ENCODE data around the gene ITGA8.
"Not testable (repeated sequence)": the region's sequence is repeated elsewhere in the genome, so short reads cannot be mapped to it uniquely, and the experiment has no call there.

ITGA8 gene

GRCh38 chr10:15719899-15720634, at the start of gene ITGA8:
TSS of gene ITGA8 (minus strand) at chr10:15719922. CDS start at chr10:15719771, 151 bp downstream.
- Histone ChIP-seq H3K9ac (ENCODE audit: low read length) (no peak within 1 kb of the TSS), H3K4me1 (ENCODE audit: control insufficient read depth, low read depth, low read length) (no peaks in the 10 kb centered on the region), H3K4me3 (ENCODE audit: low read length) (peak within 1 kb of the TSS; percentile 71), H3K9me3 (ENCODE audit: control insufficient read depth, low read depth, low read length) (no peaks in the 10 kb centered on the region), H3K27ac (ENCODE audit: low read length) (no peak within 1 kb of the TSS), H3K36me3 (ENCODE audit: control insufficient read depth, low read depth, low read length) (no peaks in the 10 kb centered on the region), H3K27me3 (ENCODE audit: control insufficient read depth, insufficient read depth, low read length) (peaks cover 42% of the 10 kb centered on the region)

- H3K9me3 ChIP-seq (ENCODE audit: control insufficient read depth, low read depth, low read length), result no peaks in the 10 kb centered on the region
- no peaks in the 10 kb centered on the region for H3K36me3 ChIP-seq (ENCODE audit: control insufficient read depth, low read depth, low read length)
- H3K27me3 ChIP-seq (ENCODE audit: control insufficient read depth, insufficient read depth, low read length), result no peaks in the 10 kb centered on the region
- no peaks in the 10 kb centered on the region for H3K4me1 ChIP-seq (ENCODE audit: control insufficient read depth, low read depth, low read length)
- no peak overlapping the region for H3K4me3 ChIP-seq (ENCODE audit: low read length)
- no peak overlapping the region for H3K27ac ChIP-seq (ENCODE audit: low read length)
- no peak overlapping the region for H3K9ac ChIP-seq (ENCODE audit: low read length)
Observed at GRCh38 chr10:15764892-15765454, 45.3 kb upstream of the ITGA8 start.

- Histone ChIP-seq H3K4me1 (ENCODE audit: control insufficient read depth, low read depth, low read length) (no peaks in the 10 kb centered on the region), H3K27ac (ENCODE audit: low read length) (no peak overlapping the region), H3K27me3 (ENCODE audit: control insufficient read depth, insufficient read depth, low read length) (no peaks in the 10 kb centered on the region), H3K4me3 (ENCODE audit: low read length) (no peak overlapping the region), H3K9me3 (ENCODE audit: control insufficient read depth, low read depth, low read length) (no peaks in the 10 kb centered on the region), H3K36me3 (ENCODE audit: control insufficient read depth, low read depth, low read length) (no peaks in the 10 kb centered on the region), H3K9ac (ENCODE audit: low read length) (no peak overlapping the region)
Observed at GRCh38 chr10:15763006-15763405, 43.3 kb upstream of the ITGA8 start.

- H3K9me3 ChIP-seq (ENCODE audit: control insufficient read depth, low read depth, low read length); H3K4me1 ChIP-seq (ENCODE audit: control insufficient read depth, low read depth, low read length); H3K36me3 ChIP-seq (ENCODE audit: control insufficient read depth, low read depth, low read length); H3K4me3 ChIP-seq (ENCODE audit: low read length); H3K9ac ChIP-seq (ENCODE audit: low read length); H3K27ac ChIP-seq (ENCODE audit: low read length); H3K27me3 ChIP-seq (ENCODE audit: control insufficient read depth, insufficient read depth, low read length): not testable (repeated sequence)
Observed at GRCh38 chr10:15762239-15762638, 42.5 kb upstream of the ITGA8 start.

GRCh38 chr10:15761224-15761623, 41.5 kb upstream of the ITGA8 start:
- H3K4me1 ChIP-seq (ENCODE audit: control insufficient read depth, low read depth, low read length); H3K4me3 ChIP-seq (ENCODE audit: low read length); H3K36me3 ChIP-seq (ENCODE audit: control insufficient read depth, low read depth, low read length); H3K9ac ChIP-seq (ENCODE audit: low read length); H3K27ac ChIP-seq (ENCODE audit: low read length); H3K9me3 ChIP-seq (ENCODE audit: control insufficient read depth, low read depth, low read length); H3K27me3 ChIP-seq (ENCODE audit: control insufficient read depth, insufficient read depth, low read length): not testable (repeated sequence)

GRCh38 chr10:15760681-15761080, 41.0 kb upstream of the ITGA8 start:
- H3K4me1 ChIP-seq (ENCODE audit: control insufficient read depth, low read depth, low read length), result no peaks in the 10 kb centered on the region
- H3K4me3 ChIP-seq (ENCODE audit: low read length), result no peak overlapping the region
- no peaks in the 10 kb centered on the region for H3K9me3 ChIP-seq (ENCODE audit: control insufficient read depth, low read depth, low read length)
- H3K36me3 ChIP-seq (ENCODE audit: control insufficient read depth, low read depth, low read length), result no peaks in the 10 kb centered on the region
- no peak overlapping the region for H3K9ac ChIP-seq (ENCODE audit: low read length)
- H3K27ac ChIP-seq (ENCODE audit: low read length), result no peak overlapping the region
- H3K27me3 ChIP-seq (ENCODE audit: control insufficient read depth, insufficient read depth, low read length), result no peaks in the 10 kb centered on the region

GRCh38 chr10:15759265-15759664, 39.5 kb upstream of the ITGA8 start:
- Histone ChIP-seq H3K4me1 (ENCODE audit: control insufficient read depth, low read depth, low read length) (no peaks in the 10 kb centered on the region), H3K4me3 (ENCODE audit: low read length) (no peak overlapping the region), H3K27ac (ENCODE audit: low read length) (no peak overlapping the region), H3K27me3 (ENCODE audit: control insufficient read depth, insufficient read depth, low read length) (no peaks in the 10 kb centered on the region), H3K9ac (ENCODE audit: low read length) (no peak overlapping the region), H3K36me3 (ENCODE audit: control insufficient read depth, low read depth, low read length) (no peaks in the 10 kb centered on the region), H3K9me3 (ENCODE audit: control insufficient read depth, low read depth, low read length) (no peaks in the 10 kb centered on the region)

- no peak overlapping the region for H3K4me3 ChIP-seq (ENCODE audit: low read length)
- no peaks in the 10 kb centered on the region for H3K36me3 ChIP-seq (ENCODE audit: control insufficient read depth, low read depth, low read length)
- no peaks in the 10 kb centered on the region for H3K27me3 ChIP-seq (ENCODE audit: control insufficient read depth, insufficient read depth, low read length)
- no peak overlapping the region for H3K27ac ChIP-seq (ENCODE audit: low read length)
- H3K4me1 ChIP-seq (ENCODE audit: control insufficient read depth, low read depth, low read length), result no peaks in the 10 kb centered on the region
- no peak overlapping the region for H3K9ac ChIP-seq (ENCODE audit: low read length)
- H3K9me3 ChIP-seq (ENCODE audit: control insufficient read depth, low read depth, low read length), result no peaks in the 10 kb centered on the region
Observed at GRCh38 chr10:15758618-15759017, 38.9 kb upstream of the ITGA8 start.

GRCh38 chr10:15754937-15755336, 35.2 kb upstream of the ITGA8 start:
- H3K9me3 ChIP-seq (ENCODE audit: control insufficient read depth, low read depth, low read length), result no peaks in the 10 kb centered on the region
- H3K27ac ChIP-seq (ENCODE audit: low read length), result no peak overlapping the region
- no peaks in the 10 kb centered on the region for H3K27me3 ChIP-seq (ENCODE audit: control insufficient read depth, insufficient read depth, low read length)
- H3K36me3 ChIP-seq (ENCODE audit: control insufficient read depth, low read depth, low read length), result no peaks in the 10 kb centered on the region
- H3K9ac ChIP-seq (ENCODE audit: low read length), result no peak overlapping the region
- H3K4me3 ChIP-seq (ENCODE audit: low read length), result no peak overlapping the region
- H3K4me1 ChIP-seq (ENCODE audit: control insufficient read depth, low read depth, low read length), result no peaks in the 10 kb centered on the region

GRCh38 chr10:15751046-15751445, 31.3 kb upstream of the ITGA8 start:
- Histone ChIP-seq H3K9ac (ENCODE audit: low read length) (no peak overlapping the region), H3K4me3 (ENCODE audit: low read length) (no peak overlapping the region), H3K9me3 (ENCODE audit: control insufficient read depth, low read depth, low read length) (no peaks in the 10 kb centered on the region), H3K36me3 (ENCODE audit: control insufficient read depth, low read depth, low read length) (no peaks in the 10 kb centered on the region), H3K27ac (ENCODE audit: low read length) (no peak overlapping the region), H3K27me3 (ENCODE audit: control insufficient read depth, insufficient read depth, low read length) (no peaks in the 10 kb centered on the region), H3K4me1 (ENCODE audit: control insufficient read depth, low read depth, low read length) (no peaks in the 10 kb centered on the region)

- Histone ChIP-seq H3K36me3 (ENCODE audit: control insufficient read depth, low read depth, low read length) (no peaks in the 10 kb centered on the region), H3K27ac (ENCODE audit: low read length) (no peak overlapping the region), H3K4me1 (ENCODE audit: control insufficient read depth, low read depth, low read length) (no peaks in the 10 kb centered on the region), H3K4me3 (ENCODE audit: low read length) (no peak overlapping the region), H3K9me3 (ENCODE audit: control insufficient read depth, low read depth, low read length) (no peaks in the 10 kb centered on the region), H3K27me3 (ENCODE audit: control insufficient read depth, insufficient read depth, low read length) (no peaks in the 10 kb centered on the region), H3K9ac (ENCODE audit: low read length) (no peak overlapping the region)
Observed at GRCh38 chr10:15748126-15748525, 28.4 kb upstream of the ITGA8 start.

GRCh38 chr10:15747632-15748031, 27.9 kb upstream of the ITGA8 start:
- Histone ChIP-seq H3K9ac (ENCODE audit: low read length) (no peak overlapping the region), H3K36me3 (ENCODE audit: control insufficient read depth, low read depth, low read length) (no peaks in the 10 kb centered on the region), H3K9me3 (ENCODE audit: control insufficient read depth, low read depth, low read length) (no peaks in the 10 kb centered on the region), H3K4me1 (ENCODE audit: control insufficient read depth, low read depth, low read length) (no peaks in the 10 kb centered on the region), H3K27ac (ENCODE audit: low read length) (no peak overlapping the region), H3K27me3 (ENCODE audit: control insufficient read depth, insufficient read depth, low read length) (no peaks in the 10 kb centered on the region), H3K4me3 (ENCODE audit: low read length) (no peak overlapping the region)
